GM04503 (cell line): ENCODE results near the gene UBR4.

Experiments
- DNase-seq: peaks from one replicate; pipeline ENCODE4 v3.0.0-alpha.2; 2012; ENCODE audit warnings: low read depth

UBR4 gene

GRCh38 chr1:19091196-19091953 lies 118.7 kb downstream of the UBR4 start:
- no peak for DNase-seq

GRCh38 chr1:19089524-19089923 lies 120.5 kb downstream of the UBR4 start:
- no peak for DNase-seq

GRCh38 chr1:19088717-19089442 lies 121.2 kb downstream of the UBR4 start:
- DNase-seq: no peak

GRCh38 chr1:19087737-19088594 lies 122.1 kb downstream of the UBR4 start:
- no peak for DNase-seq

- no peak for DNase-seq
Measured at GRCh38 chr1:19087017-19087736, 122.9 kb downstream of the UBR4 start.

GRCh38 chr1:19086176-19086875 lies 123.7 kb downstream of the UBR4 start:
- no peak for DNase-seq

- DNase-seq: no peak
Measured at GRCh38 chr1:19084206-19084738, 125.8 kb downstream of the UBR4 start.

- no peak for DNase-seq
Measured at GRCh38 chr1:19083081-19083480, 127.0 kb downstream of the UBR4 start.

GRCh38 chr1:19081218-19081893 lies 128.7 kb downstream of the UBR4 start:
- peak; percentile 27 for DNase-seq

- DNase-seq: no peak
Measured at GRCh38 chr1:19080721-19081120, 129.3 kb downstream of the UBR4 start.

GRCh38 chr1:19079541-19080472 lies 130.3 kb downstream of the UBR4 start:
- no peak for DNase-seq

GRCh38 chr1:19078536-19078935 lies 131.5 kb downstream of the UBR4 start:
- DNase-seq: no peak

GRCh38 chr1:19076841-19077616 lies 133.0 kb downstream of the UBR4 start:
- DNase-seq: no peak

GRCh38 chr1:19074902-19075721 lies 135.0 kb downstream of the UBR4 start:
- DNase-seq: no peak

- no peak for DNase-seq
Measured at GRCh38 chr1:19074361-19074901, 135.6 kb downstream of the UBR4 start.

GRCh38 chr1:19073311-19074186 lies 136.5 kb downstream of the UBR4 start:
- no peak for DNase-seq
